Measurements from ENCODE around the gene SCFD2.

Gene SCFD2

GRCh38 chr4:53128706-53129357 lies 237.0 kb downstream of the SCFD2 start:
- Histone ChIP-seq H3K4me1 (ENCODE audit: low read length) (no peaks in the 10 kb centered on the region), H3K4me3 (ENCODE audit: low read length) (no peak overlapping the region), H3K79me2 (ENCODE audit: low read length) (no peaks in the 10 kb centered on the region), H2AFZ (ENCODE audit: low read depth, low read length) (no peak overlapping the region), H3K9me3 (ENCODE audit: insufficient read depth, low read length) (no peaks in the 10 kb centered on the region), H3K27me3 (ENCODE audit: low read depth, low read length) (no peaks in the 10 kb centered on the region), H3K36me3 (replicated peaks; ENCODE audit: low read depth, low read length) (no peaks in the 10 kb centered on the region), H4K20me1 (ENCODE audit: insufficient read depth, low read length) (no peaks in the 10 kb centered on the region), H3K4me2 (ENCODE audit: low read length) (no peak overlapping the region), H3K9ac (ENCODE audit: low read length) (no peak overlapping the region), H3K27ac (ENCODE audit: low read length) (no peak overlapping the region)
- TF ChIP-seq CTCF (IDR thresholded peaks at IDR 0.05; ENCODE audit: low read depth, low read length), result no peak
- no peak for TF ChIP-seq EZH2phosphoT487 (IDR thresholded peaks at IDR 0.05; ENCODE audit: low read depth)

GRCh38 chr4:53128231-53128630 lies 237.6 kb downstream of the SCFD2 start:
- Histone ChIP-seq H3K4me2 (ENCODE audit: low read length) (no peak overlapping the region), H4K20me1 (ENCODE audit: insufficient read depth, low read length) (no peaks in the 10 kb centered on the region), H3K27me3 (ENCODE audit: low read depth, low read length) (no peaks in the 10 kb centered on the region), H2AFZ (ENCODE audit: low read depth, low read length) (no peak overlapping the region), H3K9ac (ENCODE audit: low read length) (no peak overlapping the region), H3K4me1 (ENCODE audit: low read length) (no peaks in the 10 kb centered on the region), H3K79me2 (ENCODE audit: low read length) (no peaks in the 10 kb centered on the region), H3K36me3 (replicated peaks; ENCODE audit: low read depth, low read length) (no peaks in the 10 kb centered on the region), H3K27ac (ENCODE audit: low read length) (no peak overlapping the region), H3K9me3 (ENCODE audit: insufficient read depth, low read length) (no peaks in the 10 kb centered on the region), H3K4me3 (ENCODE audit: low read length) (no peak overlapping the region)
- TF ChIP-seq CTCF (IDR thresholded peaks at IDR 0.05; ENCODE audit: low read depth, low read length) (no peak), EZH2phosphoT487 (IDR thresholded peaks at IDR 0.05; ENCODE audit: low read depth) (no peak)

GRCh38 chr4:53127365-53127764 lies 238.5 kb downstream of the SCFD2 start:
- no peak overlapping the region for H3K4me2 ChIP-seq (ENCODE audit: low read length)
- no peaks in the 10 kb centered on the region for H4K20me1 ChIP-seq (ENCODE audit: insufficient read depth, low read length)
- no peaks in the 10 kb centered on the region for H3K36me3 ChIP-seq (replicated peaks; ENCODE audit: low read depth, low read length)
- no peaks in the 10 kb centered on the region for H3K4me1 ChIP-seq (ENCODE audit: low read length)
- H2AFZ ChIP-seq (ENCODE audit: low read depth, low read length), result no peak overlapping the region
- no peak overlapping the region for H3K4me3 ChIP-seq (ENCODE audit: low read length)
- no peak for TF ChIP-seq CTCF (IDR thresholded peaks at IDR 0.05; ENCODE audit: low read depth, low read length)
- TF ChIP-seq EZH2phosphoT487 (IDR thresholded peaks at IDR 0.05; ENCODE audit: low read depth), result no peak
- no peaks in the 10 kb centered on the region for H3K9me3 ChIP-seq (ENCODE audit: insufficient read depth, low read length)
- H3K9ac ChIP-seq (ENCODE audit: low read length), result no peak overlapping the region
- no peaks in the 10 kb centered on the region for H3K27me3 ChIP-seq (ENCODE audit: low read depth, low read length)
- no peak overlapping the region for H3K27ac ChIP-seq (ENCODE audit: low read length)
- H3K79me2 ChIP-seq (ENCODE audit: low read length), result no peaks in the 10 kb centered on the region

GRCh38 chr4:53126099-53126498 lies 239.8 kb downstream of the SCFD2 start:
- H3K4me1 ChIP-seq (ENCODE audit: low read length), result no peaks in the 10 kb centered on the region
- no peaks in the 10 kb centered on the region for H3K9me3 ChIP-seq (ENCODE audit: insufficient read depth, low read length)
- H3K9ac ChIP-seq (ENCODE audit: low read length), result no peak overlapping the region
- TF ChIP-seq EZH2phosphoT487 (IDR thresholded peaks at IDR 0.05; ENCODE audit: low read depth) (no peak), CTCF (IDR thresholded peaks at IDR 0.05; ENCODE audit: low read depth, low read length) (no peak)
- no peak overlapping the region for H3K4me3 ChIP-seq (ENCODE audit: low read length)
- H3K27ac ChIP-seq (ENCODE audit: low read length), result no peak overlapping the region
- no peaks in the 10 kb centered on the region for H4K20me1 ChIP-seq (ENCODE audit: insufficient read depth, low read length)
- no peaks in the 10 kb centered on the region for H3K36me3 ChIP-seq (replicated peaks; ENCODE audit: low read depth, low read length)
- no peaks in the 10 kb centered on the region for H3K79me2 ChIP-seq (ENCODE audit: low read length)
- H2AFZ ChIP-seq (ENCODE audit: low read depth, low read length), result no peak overlapping the region
- H3K27me3 ChIP-seq (ENCODE audit: low read depth, low read length), result no peaks in the 10 kb centered on the region
- no peak overlapping the region for H3K4me2 ChIP-seq (ENCODE audit: low read length)
